ENCODE measurements around the gene KIZ.

DNA sequence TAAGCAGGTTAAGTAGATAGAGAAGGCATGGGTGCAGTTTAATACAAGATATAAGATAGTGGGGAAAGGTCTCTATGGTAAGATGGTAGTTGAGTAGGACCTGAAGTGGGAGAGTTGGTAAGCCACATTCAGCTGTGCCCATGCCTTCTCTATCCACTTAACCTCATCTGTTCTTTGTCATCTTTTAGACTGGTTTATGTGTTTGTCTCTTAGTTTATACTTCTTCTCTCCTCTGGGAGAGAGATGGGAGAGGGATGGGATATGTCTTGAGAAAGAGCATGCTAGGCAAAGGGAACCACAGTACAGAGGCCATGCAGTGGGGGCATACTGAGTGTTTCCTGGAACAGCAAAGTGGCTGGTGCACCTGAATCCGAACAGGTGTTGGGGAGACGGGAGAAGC, 46.7 kb downstream of the KIZ start:
- TF ChIP-seq, protein P1, sequence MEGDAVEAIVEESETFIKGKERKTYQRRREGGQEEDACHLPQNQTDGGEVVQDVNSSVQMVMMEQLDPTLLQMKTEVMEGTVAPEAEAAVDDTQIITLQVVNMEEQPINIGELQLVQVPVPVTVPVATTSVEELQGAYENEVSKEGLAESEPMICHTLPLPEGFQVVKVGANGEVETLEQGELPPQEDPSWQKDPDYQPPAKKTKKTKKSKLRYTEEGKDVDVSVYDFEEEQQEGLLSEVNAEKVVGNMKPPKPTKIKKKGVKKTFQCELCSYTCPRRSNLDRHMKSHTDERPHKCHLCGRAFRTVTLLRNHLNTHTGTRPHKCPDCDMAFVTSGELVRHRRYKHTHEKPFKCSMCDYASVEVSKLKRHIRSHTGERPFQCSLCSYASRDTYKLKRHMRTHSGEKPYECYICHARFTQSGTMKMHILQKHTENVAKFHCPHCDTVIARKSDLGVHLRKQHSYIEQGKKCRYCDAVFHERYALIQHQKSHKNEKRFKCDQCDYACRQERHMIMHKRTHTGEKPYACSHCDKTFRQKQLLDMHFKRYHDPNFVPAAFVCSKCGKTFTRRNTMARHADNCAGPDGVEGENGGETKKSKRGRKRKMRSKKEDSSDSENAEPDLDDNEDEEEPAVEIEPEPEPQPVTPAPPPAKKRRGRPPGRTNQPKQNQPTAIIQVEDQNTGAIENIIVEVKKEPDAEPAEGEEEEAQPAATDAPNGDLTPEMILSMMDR (IDR thresholded peaks at IDR 0.05) = no peak
- TF ChIP-seq POLR2A (IDR thresholded peaks at IDR 0.05) = no peak

Data from heart left ventricle (tissue), 13 donors.